Fibroblast of skin of left quadriceps (primary cell): ENCODE results near the gene ARHGAP24.
"Not testable (repeated sequence)": the region's sequence is repeated elsewhere in the genome, so short reads cannot be mapped to it uniquely, and the experiment has no call there.

Source experiments
- DNase-seq, 2 experiments: peaks; one replicate each; pipeline ENCODE4 v3.0.0-alpha.2; 2013; ENCODE audit warnings: low read depth in 2 of 2

The ARHGAP24 gene

DNA sequence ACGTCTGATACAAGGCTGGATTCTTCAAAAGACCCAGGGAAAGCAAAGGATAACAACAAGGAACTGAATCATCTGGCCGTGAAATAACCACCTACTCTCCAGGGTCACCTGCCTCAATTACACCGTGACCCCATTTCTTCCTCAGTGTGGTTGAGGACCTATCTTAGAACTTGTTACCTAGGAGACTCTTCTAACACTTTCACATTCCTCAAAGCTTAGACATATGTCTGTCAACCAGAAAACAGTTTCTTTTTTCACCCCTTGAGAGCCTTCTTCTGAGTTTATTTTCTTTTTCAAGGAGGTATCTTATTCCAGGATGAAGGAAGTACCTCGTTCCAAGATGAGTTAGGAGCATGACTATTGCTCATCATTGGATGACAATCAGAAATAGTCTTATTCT is 337.8 kb downstream of the ARHGAP24 start:
- DNase-seq = no peak

GRCh38 chr4:85815796-85816459 is 341.0 kb downstream of the ARHGAP24 start:
- DNase-seq = no peak

DNA sequence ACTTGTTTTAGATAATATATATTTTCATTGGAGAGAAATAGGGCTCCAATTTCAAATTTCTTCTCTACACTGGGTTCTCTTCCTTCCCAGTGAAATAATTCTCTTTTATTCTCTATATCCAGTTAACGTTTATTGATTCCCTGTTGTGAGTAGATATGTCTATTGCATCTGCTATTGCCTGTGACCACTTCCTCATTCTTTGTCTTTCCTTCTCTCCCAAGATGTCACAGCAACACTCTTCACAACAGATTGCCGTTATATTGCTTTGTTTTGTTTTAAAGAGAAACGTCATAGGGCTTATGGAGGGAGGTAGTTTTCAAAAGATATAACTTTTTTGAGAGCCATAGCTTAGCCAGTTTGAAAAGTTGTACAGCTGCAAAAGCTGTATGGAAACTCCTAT is 343.8 kb downstream of the ARHGAP24 start:
- DNase-seq = no peak

- not testable (repeated sequence) for DNase-seq
These were observed 345.2 kb downstream of the ARHGAP24 start for GRCh38 chr4:85820101-85820500.

DNA sequence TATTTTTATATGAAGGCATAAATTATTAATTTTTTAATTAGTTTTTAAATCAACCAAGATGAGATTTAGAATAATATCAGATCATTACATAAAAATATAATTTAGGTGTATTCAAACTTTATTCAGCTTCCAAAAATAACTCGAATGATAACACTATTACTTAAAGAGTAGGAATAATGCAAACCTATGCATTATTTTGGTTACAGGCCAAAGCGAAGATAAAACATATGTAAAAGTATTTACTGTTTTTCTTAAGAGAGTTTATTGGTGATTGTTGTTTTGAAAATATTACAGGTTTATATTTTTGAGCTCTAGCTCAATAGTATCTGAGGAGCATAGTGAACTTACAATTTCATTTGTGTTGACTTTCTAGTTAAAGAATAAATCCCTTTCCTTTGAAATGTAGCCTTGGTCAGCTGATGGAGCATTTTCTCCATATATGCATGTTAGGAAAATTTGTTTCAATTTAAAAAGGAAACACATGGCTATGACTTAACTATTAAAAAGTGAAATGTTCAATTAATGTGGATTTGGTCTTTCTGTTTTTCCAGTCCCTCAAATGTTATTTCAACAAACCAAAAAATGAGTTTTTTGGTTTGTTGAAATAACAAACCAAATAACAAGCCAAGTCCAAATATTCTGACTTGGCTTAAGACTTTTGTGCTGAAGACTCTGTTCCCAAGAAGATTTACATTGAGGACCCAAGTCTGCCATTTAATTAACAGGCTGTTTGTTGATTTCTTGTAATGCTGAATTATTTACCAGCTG is 346.9 kb downstream of the ARHGAP24 start:
- no peak for DNase-seq

DNA sequence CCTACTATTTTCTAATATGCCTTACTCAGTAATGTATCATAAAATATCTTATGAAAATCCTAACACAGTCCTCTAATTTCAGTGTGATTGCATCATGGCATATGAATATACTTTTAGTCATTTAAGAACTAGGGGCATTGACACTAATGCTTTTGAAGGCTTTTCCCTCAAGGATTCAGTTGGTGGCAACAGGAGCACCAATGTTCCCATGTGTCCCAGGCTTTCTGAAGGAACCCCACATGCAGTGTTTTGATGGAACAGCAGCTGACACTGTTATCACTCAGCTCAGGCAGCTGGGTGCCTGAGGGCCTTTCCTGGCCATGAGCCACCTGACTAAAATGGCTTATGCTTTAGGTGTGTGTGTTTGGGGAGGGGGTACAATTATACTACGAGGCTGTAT is 348.3 kb downstream of the ARHGAP24 start:
- DNase-seq = no peak

- DNase-seq = no peak
These were observed 349.4 kb downstream of the ARHGAP24 start for GRCh38 chr4:85824166-85824945.

GRCh38 chr4:85826060-85826678 is 351.2 kb downstream of the ARHGAP24 start:
- peak; percentile 49 to 51 for DNase-seq

DNA sequence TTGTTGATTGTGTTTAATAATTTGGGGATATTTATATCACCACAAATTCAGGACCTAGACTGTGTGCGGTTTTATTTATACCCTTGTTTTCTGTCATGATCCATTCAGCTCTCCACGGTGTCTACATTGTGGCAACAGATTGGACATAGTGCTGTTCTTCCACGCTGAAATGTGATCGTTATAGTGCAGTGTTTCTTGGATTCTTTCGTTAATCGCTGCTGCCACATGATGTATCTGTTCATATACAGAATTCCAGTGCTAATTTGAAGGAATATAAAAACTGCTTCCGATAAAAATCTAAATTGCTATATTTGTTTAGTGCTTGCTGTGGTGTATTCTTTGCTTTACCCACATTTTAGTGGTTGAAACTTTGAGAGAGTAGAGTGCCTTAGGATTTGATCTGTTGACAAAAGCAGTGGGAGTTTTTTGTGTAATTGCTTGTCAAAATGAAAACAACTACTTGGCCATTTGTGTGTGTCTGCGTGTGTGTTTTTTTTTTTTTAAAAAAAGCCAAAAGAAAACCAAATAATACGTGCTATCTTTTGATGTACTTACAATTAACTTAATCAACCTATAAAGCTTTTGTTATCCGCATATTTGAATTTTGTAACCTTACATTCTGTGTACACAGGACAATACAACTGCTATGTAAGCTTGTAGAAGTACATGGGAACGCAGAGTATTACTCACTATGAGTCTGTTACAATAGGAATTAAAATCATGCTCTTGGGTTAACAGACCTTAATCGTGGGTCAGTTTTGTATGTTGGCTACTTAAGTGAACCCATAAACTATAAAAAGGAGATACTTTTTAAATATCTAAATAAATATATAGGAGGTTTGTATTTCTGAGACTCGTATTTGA is 353.3 kb downstream of the ARHGAP24 start:
- no peak for DNase-seq

GRCh38 chr4:85829276-85830051 is 354.5 kb downstream of the ARHGAP24 start:
- DNase-seq = no peak

GRCh38 chr4:85831647-85832046 is 356.7 kb downstream of the ARHGAP24 start:
- no peak for DNase-seq

DNA sequence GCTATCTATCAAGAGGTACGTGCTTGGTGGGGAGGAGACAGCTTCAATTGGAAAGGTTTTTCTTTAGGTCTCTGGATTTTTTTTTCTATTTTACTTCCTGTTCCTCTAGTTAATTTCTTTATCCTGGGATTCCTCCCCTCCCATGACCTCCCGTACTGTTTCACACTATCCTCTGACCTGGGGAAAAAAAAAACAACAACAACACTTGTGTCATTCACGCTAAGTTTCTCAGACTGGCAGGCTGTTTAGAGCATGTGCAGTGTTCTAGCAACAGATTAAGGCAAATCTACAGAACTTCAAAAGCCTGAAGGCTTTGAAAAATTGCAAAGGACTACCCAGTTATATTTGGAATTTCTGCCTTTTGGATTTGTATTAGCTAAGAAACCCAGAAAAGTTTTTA is 358.4 kb downstream of the ARHGAP24 start:
- no peak for DNase-seq

DNA sequence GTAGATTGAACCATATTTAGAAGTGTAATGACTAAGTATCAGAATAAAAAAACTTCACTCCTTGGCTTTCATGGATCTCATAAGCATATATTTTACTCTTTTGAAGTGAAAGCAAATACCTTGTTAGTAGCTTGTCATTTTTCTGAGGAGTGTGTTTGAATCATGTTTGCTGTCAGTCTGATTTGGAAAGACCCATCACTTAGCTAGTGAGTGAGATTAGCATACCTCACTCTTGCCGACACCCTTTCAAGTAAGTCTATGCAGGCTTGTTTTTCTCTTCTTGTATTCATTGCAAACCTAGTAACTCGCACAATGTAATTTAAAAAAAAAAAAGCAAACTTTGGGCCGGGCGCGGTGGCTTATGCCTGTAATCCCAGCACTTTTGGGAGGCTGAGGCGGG is 360.0 kb downstream of the ARHGAP24 start:
- DNase-seq = no peak

DNA sequence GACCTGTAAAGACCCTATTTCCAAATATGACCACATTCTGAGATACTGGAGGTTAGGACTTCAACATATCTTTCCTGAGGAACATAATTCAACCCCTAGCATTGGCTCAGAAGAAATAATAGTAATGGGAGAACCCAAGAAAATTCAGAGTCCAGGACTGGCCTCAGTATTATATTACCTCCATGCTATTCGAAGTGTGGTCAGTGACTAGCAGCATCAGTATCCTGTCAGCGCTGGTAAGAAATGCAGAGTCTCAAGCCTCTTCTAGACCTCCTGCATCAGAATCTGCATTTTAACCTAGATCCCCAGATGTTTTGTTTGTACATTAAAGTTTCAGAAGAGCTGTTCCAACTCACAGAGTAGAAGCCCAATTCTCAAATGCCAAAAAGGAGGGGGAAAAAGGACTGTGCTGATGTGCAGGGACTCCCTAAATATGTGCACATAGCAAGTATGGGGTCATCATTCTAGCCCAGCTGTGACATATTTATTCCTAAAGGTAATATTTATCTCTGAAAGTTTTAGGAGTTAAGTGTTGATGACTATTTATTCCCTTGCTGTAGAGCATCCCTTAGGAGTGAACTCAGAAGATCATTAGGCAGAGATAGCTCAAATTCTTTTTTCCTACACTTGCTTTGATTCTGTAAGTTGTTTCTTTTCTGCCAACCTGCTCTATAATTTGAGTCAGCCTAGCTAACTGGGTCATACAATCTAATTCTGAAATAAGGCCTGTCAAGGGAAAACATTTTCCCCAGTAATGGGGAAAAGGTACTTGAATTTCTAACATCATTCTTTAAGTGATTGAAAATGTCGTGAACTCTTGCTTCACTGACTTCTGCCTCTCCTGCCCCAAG is 361.9 kb downstream of the ARHGAP24 start:
- DNase-seq = no peak

GRCh38 chr4:85837439-85837733 is 362.4 kb downstream of the ARHGAP24 start:
- no peak for DNase-seq

- DNase-seq = not testable (repeated sequence)
These were observed 365.1 kb downstream of the ARHGAP24 start for GRCh38 chr4:85839981-85840451.

DNA sequence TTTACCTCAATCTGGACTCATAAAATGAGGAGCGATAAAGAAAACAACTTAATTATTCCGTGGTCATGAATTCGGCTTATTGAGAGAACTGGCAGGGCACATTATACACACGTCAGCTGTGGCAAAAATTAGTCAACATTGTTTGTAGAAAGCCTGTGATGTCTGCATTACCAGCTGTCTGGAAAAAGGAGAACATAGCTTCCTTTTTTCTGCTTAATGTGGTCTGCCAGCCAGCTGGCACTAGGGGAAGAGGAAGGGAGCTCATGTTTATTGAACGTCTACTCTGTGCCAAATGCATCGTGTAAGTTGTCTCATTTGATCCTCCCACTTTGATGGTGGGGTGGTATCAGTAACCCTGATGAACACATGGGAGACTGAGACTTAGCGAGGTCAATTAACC is 367.6 kb downstream of the ARHGAP24 start:
- no peak for DNase-seq

DNA sequence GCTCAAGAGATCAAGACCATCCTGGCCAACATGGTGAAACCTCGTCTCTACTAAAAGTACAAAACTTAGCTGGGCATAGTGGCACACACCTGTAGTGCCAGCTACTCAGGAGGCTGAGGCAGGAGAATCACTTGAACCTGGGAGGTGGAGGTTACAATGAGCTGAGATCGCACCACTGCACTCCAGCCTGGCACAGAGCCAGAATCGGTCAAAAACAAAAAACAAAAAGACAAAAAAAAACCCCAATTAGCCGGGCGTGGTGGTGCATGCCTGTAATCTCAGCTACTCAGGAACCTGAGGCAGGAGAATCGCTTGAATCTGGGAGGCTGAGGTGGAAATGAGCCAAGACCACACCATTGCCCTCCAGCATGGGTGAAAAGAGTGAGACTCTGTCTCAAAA is 378.8 kb downstream of the ARHGAP24 start:
- not testable (repeated sequence) for DNase-seq

- DNase-seq = no peak
These were observed 379.6 kb downstream of the ARHGAP24 start for GRCh38 chr4:85854546-85854945.
